ENCODE results near the gene ADGRV1.
A peak's percentile ranks its signal among the peaks of the same experiment; 100 is the strongest.
"Not testable (repeated sequence)": the region's sequence is repeated elsewhere in the genome, so short reads cannot be mapped to it uniquely, and the experiment has no call there.

The ADGRV1 gene

DNA sequence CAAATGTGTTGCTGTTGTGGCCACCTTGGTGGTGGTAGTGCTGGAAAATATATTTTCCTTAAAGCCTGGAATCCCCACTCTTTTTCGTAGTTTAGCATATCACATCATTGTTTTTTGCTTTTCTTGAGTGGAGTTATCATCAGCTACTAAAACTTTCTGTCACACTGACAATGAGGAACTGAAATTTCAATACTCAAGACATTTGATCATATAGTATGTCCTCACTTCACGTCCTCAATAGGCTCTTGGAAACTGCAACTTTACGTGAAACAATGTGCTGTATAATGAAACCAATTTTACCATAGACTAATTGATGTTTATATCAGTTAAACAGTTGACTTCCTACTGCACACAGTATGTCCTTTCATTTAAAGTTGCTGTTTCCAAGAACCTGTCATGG, 265.8 kb downstream of the ADGRV1 start:
- DNase-seq, result no peak

DNA sequence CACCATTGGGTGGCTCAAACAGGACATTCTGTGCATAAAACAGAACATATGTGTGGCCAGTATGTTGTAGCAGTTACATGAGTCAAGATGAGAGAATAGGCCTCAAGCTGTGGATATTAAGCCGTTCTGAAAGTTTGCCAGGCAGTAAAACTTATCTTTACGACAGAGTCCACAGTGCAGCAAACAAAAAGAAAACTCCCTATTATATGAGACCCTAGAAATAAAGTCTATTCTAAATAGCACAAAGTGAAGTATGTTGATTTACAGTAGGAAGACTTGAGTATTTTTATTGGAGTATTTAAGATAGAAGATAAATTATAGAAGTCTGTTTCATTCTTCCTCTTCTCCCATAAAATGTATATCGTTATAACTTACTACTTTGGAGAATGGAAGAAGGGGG, 271.5 kb downstream of the ADGRV1 start:
- no peak for DNase-seq

DNA sequence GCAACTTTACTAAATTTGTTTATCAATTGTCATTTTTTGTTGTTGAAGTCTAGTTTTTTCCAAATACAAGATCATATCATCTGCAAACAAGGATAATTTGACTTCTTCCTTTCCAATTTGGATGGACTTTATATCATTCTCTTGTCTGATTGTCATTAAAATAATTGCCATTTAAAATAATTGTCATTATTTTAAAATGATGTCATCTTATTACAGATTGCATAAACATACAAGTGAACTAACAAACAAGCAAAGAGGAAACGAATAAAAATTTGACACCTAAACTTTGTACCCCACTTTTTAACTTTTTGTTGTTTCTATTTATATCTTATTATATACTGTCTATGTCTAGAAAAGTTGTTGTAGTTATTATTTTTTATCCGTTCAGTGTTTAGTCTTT, 275.2 kb downstream of the ADGRV1 start:
- DNase-seq, result no peak

DNA sequence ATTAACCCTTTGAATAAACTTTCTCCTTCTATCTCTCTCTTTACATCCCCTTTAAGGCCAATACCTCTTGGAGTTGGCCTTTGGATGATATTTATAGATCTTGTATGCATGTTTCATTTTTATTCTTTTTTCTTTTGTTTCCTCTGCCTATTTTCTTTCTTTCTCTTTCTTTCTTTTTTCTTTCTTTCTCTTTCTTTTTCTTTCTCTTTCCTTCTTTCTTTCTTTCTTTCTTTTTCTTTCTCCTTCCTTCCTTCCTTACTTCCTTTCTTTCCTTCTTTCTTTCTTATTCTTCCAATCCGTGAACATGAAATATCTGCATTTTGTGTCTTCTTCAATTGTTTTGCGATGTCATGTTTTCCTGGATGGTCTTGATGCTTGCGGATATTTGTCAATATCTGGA, 276.1 kb downstream of the ADGRV1 start:
- DNase-seq, result no peak

DNA sequence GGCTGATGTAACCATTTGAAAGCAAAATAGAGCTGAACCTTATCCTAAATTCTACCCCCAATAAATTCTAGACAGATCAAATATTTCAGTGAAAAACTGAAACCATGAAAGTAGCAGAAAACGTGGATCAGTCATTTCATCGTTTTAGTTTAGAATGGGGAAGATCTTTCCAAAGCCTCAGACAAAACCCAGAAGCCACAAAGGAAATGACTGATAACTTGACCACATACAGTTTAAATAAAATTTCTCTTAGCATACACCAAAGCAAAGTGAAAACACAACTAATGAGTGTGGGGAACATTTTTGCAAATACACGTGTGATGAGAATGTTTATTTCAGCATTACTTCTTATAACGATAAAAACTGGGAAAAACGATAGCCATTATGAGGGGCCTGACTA, 284.8 kb downstream of the ADGRV1 start:
- no peak for DNase-seq

DNA sequence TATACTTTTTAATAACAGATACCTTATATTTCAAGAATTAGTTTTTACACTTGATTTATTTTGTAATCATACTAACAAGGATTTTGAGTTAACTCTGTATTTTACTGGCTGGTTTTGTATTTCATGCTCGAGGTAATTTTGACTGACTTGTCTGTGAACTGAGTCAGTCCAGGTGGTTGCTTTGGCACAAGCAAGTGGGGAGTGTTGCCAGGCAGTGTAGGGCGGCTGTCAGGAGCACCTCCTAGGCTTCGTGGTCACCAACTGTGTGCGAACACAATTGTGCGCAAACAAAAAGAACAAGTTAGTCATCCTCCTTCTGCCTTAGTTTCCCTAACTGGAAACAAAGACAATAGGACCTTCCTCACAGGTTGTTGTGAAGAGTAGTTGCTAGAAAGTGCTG, 286.3 kb downstream of the ADGRV1 start:
- DNase-seq, result no peak

DNA sequence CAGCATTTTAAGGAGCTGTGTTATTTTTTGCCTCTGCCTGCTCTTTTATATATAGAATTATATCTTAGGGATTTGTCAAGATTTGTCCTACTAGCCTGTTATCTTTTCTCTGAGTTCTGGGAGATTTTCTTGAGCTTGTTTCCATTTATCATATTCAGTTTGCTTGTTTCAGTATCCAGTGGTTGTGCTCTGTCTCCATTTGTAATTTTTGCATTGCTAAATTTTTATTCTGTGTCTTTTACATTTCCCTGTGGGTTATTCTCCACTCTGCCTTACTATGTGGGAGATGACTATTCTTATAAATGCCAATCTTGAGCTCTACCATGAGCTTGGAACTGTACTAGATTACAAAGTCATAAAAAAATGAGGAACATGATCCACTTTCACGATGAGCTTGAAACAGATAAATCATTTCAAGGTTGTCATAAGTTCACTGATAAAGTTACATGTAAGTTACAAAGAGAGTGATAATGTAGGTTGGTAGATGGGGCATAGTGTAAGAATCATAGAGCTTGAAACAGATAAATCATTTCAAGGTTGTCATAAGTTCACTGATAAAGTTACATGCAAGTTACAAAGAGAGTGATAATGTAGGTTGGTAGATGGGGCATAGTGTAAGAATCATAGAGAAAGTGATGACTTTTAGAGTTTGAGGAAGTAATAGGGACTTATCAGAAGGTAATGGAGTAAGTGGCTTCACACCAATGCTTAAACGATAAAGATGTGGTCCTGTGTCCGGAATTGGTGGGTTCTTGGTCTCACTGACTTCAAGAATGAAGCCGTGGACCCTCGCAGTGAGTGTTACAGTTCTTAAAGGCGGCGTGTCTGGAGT, 287.3 kb downstream of the ADGRV1 start:
- no peak for DNase-seq

DNA sequence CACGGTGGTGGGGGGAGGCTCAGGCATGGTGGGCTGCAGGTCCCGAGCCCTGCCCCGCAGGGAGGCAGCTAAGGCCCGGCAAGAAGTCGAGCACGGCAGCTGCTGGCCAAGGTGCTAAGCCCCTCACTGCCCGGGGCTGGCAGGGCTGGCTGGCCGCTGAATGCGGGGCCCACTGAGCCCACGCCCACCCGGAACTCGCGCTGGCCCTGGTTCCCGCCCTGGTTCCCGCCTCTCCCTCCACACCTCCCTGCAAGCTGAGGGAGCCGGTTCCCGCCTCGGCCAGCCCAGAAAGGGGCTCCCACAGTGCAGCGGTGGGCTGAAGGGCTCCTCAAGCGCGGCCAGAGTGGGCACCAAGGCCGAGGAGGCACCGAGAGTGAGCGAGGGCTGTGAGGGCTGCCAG, 289.0 kb downstream of the ADGRV1 start:
- not testable (repeated sequence) for DNase-seq

DNA sequence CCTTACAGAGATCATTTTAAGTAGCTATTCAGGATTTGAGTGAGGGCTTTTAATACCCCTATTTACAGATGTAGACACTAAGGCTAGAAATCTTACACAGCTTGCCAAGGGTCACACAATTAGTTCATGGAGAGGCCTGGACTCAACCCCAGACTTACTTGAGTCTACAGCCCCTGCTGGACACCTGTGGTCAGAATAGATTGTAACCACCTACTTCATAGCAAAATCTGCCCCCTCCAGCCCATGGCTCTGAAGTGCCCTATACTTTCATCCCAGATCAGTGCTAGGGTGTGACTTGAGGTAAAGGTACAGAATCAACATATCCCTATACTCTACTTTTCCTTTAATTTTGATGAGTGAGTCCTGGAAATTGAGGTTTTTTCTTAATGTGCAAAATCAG, 291.3 kb downstream of the ADGRV1 start:
- no peak for DNase-seq

DNA sequence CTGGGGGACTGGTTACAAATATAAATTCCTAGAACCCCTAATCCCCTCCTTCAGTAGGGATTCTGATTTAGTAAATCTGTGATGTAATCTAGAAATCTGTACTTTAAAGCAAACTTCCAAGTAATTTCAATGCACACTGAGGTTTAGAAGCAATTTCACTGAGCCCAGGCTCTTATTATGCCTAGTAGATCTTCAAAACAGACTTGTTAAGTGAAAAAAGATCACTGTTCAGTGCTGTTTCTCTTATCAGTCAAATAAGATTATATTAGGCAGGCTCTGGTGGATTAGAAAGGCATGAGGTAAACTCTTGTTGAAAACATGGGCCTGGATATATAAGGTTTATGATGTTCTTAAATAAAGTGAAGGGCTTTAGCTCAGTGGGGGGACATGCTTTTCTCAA, 293.9 kb downstream of the ADGRV1 start:
- DNase-seq, result no peak

DNA sequence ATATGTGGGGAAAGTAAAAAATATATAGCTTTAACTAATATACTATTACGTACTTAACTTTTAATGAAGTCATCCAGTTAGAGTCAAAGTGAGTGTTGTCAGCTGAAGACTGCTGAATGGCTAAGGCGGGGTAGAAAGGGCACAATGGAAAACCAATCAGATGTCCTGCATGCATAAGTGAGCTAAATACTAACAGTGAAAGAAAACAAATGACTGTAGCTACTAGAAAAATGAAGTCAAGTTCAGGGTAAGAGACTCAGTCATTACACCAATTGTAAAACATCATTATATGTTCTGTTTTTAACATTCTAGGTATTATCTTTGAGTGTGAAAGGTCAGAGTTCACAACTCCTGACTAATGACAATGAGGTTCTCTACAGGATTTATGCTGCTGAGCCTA, 295.2 kb downstream of the ADGRV1 start:
- no peak for DNase-seq

DNA sequence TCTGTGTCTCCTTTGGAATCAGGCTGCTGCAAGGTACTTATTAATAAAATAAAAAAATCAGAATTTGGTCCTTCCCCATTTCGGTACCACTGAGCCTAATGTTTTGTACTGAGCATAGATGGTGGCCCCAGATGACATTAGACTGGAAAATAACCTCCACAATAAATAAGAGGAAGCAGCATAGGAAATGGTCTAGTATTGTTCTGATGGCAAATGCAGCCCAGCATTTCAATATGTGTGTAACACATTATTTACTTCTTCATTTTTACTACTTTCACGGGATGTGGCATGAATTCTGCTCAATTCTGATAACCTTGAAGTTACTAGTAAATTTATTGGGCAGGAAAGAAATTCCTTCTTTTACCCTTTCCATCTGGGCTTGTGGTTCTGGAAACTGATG, 295.6 kb downstream of the ADGRV1 start:
- DNase-seq, result no peak

DNA sequence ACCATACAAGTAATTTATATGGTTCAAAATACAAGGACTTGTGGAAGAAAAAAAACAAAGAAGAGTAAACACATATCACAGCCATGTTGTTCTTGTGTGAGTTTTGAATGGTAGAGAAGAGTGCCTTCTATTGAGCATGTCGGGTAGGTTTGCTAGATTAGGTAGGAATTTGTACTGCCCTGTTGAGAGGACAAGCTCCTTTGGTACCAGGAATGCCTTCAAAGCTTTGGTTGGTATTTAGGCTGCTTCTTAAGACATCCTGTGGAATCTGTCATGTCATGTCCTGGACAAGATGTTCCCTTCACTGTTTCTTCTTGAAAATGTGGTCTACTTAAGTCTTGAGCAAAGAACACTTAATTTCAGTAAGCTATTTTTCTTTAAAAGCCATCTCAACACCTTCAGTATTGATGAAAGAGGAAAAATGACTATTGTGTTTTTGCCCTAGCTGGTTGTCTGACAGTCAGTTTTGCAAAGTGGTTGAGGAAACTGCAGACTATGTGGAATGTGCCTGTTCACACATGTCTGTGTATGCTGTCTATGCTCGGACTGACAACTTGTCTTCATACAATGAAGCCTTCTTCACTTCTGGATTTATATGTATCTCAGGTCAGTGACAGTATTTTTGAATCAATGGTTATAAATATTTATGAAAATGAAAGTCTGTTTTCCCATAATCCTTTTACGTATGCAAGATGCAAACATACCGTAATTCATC, 296.9 kb downstream of the ADGRV1 start:
- no peak for DNase-seq

DNA sequence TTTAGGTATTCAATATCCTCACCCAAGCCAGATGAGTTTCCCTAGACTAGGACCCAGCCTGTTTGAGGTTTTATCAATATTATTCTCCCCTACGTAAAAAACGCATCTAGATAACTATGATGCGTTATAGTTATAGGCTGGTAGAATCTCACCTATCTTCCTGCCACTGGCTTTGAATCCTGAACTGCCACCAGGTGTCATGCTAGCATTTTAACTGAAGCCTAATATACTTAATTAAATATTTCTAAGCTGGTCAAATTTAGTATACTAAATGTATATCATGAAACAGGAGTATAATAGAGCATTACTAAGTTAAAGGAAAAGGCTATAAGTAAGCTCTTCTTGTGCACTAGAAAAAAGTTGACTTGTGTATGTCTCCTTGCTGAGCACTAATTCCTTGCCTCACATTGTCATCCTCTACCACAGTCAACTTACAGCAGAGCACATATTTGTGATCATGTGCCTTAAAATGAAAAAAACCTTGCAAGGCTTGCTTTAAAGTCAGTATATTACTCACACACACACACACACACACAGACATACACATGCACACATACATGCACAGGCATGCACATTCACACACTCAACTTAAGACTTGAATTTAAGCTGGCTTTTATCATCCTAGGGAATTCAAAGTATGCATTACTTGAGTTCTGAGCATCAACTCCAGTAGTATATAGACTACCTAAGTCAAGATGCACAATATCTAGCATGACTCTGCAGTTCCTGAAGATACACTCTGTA, 303.4 kb downstream of the ADGRV1 start:
- no peak for DNase-seq

DNA sequence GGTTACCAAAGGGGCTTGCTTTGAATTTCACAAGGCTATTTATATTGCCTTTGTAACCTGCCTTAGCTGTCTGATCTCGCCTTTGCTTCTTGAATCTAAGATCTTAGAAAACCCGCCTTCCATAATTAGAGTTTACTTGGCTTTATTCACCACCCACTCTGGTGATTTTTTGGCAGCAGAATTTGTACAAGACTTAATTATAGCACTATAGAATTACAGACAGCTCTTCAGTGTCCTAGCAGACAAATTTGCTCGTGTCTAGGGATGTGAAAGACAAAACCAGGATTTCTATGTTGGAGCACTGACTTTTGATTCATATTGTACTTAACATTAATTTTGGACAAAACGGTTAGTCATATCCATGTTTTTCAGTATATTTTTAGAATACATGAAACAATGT, 306.6 kb downstream of the ADGRV1 start:
- no peak for DNase-seq

DNA sequence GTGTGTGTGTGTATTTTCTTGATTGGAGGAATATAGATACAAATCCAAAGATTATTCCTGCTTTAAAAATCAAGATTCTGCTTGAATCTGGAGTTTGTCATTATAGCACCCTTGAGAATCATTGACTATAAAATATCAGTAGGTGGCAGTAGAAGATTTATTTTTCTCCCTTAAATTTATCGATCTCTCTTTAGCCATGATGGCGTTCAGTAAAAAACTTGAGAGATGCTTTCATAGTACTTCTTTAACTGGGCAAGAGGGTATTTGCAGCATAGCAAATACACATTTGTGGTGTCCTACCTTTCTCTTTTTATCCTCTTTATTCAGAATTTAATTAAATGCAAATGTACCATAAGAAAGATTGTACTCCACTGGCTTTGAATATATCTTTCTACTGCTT, 307.7 kb downstream of the ADGRV1 start:
- peak; percentile 60 for DNase-seq

DNA sequence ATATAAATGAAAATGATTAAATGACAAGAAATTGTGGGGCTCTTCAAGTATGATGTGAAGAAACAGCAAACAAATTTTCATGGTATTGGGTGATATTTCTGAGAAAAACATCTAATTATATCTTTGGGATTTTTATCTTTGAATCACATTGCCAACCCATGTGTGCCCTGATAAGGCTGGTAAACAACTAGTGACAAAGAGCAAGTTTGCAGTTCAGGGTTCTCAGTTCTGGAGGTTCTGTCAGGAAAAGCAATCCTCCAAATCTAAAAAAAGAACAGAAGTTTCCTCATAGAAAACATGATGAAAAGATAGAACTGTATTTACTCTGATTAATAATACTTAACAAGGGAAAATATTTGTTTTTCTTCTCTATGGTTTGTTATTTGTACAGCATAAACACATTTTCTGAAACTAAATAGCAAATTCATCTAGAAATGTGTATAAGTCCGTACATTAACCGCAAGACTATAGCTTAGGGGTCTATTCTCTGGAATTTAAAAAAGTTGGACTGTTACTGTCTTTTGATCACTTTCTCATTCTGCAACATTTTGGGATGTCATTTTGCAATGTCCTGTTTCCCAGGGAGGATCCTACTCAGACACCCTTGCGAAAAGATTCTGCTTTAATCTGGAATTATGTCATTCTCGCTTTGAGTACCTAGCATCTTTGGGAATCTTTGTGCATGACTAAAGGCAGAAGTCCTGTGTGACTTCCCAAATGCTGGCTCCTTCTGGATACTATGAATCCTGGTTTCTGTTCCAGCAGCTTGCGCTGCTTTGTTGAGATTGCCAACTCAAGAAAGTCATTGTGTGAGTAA, 308.5 kb downstream of the ADGRV1 start:
- no peak for DNase-seq

DNA sequence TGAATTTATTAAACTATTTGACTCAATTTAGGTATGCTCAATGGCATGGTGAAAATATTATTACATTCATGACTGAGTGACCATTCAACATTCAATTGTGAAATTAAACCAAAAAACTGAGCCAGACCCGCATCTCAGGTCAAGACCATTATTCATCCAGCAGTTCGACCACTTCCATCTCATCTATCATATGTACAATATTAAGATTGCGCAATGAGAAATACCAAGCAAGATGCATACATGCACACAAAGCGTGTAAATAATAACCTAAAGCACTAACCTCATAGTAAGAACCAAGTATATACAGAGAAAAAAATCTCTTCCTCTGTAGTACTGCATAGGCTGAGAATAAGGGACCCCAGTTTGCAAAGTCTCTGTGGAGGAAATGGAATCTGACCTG, 310.2 kb downstream of the ADGRV1 start:
- no peak for DNase-seq

DNA sequence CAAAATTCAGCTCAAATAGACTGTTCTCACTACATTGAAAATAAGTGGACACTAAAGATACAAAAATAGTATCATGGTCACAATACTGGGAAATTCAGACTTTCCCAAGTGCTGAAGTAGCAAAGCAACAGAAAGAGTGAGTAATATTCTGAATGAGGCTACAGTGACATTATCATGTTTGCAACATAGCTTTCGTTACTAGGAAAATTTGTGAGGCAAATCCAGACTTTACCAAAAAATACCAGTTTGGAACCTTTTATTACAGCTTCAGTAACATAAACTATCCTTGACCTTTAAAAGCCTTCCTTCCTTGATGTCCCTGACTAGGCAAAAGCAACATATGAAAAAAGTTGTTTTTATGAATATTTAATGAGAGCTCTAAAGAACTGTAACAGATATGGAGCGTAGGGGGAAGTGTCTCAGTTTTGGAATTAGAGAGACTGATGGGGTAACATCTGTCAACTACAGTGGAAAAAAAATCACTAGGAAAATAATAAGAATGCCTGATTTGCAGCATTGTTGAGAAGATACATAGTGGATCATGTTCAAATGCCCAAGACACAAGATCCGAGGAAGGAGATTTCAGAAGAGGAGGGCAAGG, 312.9 kb downstream of the ADGRV1 start:
- DNase-seq, result no peak

DNA sequence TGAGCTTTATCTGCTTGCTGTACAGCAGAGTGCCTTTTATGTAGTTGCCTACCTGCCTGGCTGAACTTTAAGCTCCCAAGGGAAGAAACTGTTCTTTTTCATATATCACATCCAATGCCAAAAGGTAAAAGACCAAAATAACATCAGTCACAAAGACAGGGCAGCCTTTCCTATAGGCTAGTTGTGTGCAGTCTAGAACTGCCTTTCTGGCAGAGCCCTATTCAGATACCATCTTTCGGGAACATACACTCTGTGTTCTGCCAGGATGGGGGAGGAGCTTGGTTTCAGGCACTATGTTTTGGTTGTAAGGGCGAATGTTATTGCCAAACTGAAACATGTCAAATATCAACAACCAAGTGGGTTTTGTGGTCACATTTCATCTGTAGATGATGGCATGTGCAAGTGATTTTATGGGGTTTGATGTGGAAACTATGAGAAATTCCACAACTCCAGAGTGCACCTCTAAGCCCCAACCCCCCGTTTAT, 314.5 kb downstream of the ADGRV1 start:
- DNase-seq, result no peak

DNA sequence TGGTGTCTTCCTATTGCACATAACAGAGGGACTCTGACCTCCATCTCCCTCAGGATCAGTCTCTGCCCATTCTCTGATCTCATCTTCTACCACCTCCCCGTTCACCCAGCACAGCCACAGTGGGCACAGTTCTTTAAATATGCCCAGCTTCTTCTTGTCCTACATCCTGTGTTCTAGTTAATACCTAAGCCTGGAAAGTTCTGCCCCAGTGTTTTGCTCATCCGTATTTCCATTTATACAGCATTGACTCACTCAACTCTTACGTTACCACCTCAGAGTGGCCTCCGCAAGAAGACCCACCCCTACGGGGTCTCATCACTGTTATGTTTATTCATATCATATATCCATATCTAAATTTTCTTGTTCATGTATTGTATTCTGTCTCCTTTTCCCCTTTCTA, 315.5 kb downstream of the ADGRV1 start:
- DNase-seq, result no peak

DNA sequence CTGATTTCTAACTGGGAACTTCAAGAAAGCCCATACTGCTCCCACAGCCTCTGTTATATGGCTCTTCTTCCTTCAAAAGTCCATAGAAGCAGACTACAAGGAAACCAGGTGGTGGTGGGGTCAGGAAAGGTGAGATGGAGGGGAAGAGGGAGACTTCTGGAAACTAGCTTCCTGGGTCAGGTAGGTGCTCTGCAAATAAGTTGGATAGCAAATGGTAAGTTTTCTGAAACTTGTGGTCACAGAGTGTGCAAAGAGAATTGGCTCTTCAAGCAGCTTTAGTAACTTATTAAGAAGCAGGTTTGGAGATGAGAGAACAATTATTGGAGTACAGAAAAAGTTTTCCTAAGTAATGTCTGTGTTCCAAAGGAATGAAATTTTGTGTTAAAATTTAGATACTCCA, 316.9 kb downstream of the ADGRV1 start:
- no peak for DNase-seq
